ENCODE data around the gene SPTBN1.

Gene SPTBN1

GRCh38 chr2:54455563-54456361, at the start of gene SPTBN1:
TSS of gene SPTBN1 (plus strand) at chr2:54456327. CDS start at chr2:54526419, 70,092 bp downstream.
- DNase-seq = peak; percentile 73

GRCh38 chr2:54407693-54408092, 48.4 kb upstream of the SPTBN1 start:
- no peak for DNase-seq

DNA sequence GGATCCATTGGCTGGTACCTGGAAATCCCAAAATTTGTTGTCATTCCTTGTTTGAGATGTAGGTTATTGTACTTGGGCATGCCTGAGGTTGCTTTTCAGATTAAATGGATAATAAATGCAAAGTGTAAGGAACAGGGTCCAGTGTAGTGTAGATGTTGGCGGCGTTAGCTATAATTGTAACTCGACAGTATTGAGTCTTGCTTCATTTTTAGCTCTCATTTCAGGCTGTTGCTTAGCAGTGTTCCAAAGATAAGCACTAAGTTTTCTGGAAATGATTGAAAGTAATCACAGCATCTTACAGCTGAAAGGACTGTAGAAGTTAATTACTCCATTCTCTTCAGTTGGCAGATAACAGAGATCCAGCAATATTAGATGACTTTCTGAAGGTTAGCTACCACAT, 47.8 kb upstream of the SPTBN1 start:
- no peak for DNase-seq

DNA sequence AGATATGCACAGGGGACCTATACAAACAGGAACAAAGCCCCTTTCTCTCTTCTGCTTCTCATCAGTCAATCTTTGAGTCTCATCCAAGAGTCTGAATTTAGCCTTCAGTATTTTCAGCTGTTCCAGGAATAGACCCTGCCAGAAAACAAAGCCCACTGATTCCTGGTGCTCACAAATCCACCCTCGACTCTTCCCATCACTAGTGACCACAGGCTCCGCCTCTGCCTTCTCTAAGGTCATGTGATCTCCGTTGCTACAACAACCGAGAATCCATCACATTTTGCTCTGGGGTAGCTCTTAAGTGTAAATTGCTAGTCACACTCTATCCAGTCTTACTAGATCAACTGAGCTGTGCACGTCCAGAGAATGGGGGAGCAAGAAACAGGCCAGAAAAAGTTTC, 46.4 kb upstream of the SPTBN1 start:
- no peak for DNase-seq

DNA sequence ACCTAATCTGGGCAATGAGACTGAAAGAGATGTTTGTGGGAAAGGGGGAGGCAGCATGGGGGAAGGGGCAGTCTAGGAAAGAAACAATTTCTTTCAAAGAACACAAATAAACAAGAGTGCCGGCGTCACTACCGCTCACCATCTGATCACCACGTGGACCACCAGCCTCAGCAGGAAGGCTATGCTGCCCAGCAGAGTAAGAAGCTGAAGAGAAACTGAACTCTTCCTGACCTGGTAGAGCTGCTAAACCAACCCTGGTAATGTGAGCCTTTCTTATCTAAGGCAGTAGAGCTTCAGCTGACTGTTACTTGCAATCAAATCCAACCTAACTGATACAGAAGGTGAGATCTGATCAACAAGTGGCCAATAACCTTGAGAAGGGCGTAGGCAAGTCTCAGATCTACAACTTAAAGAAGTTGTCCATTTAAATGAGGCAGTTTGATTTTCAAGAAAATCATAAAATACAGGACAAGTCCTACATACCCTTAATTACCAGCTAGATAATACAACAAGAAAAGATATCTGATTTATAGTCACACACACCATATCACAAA, 44.2 kb upstream of the SPTBN1 start:
- no peak for DNase-seq

DNA sequence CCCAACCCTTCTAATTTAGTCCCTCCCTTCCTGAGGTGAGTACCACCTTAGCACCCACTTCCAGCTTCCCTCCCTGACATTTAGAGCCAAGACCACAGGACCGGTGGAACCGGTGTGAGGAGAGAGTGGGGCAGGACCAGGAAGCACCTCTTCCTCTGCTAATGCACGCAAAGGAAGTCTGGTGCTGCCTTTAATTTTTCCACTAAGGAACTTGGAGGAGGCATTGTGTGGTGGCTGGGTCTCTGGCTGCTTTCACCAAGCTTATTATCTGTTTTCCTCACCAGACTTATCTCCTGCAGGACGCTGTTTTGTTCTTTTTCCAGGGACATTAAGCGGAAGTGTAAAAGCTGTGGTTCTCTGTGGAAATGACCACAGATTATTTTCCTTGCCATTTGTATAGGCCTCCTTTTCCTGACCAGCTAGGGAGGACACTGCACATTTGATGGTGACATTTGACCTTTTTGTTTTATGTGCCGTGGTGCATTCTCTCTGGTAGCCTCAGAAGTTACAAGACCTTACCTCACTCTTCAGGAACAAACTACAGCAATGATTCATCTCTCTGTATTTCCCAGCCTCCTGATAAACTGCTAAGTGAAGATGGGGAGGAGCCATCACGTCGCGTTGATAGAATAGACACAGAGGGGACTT, 39.8 kb upstream of the SPTBN1 start:
- DNase-seq = no peak

- no peak for DNase-seq
Observed at GRCh38 chr2:54416938-54417337, 39.2 kb upstream of the SPTBN1 start.

DNA sequence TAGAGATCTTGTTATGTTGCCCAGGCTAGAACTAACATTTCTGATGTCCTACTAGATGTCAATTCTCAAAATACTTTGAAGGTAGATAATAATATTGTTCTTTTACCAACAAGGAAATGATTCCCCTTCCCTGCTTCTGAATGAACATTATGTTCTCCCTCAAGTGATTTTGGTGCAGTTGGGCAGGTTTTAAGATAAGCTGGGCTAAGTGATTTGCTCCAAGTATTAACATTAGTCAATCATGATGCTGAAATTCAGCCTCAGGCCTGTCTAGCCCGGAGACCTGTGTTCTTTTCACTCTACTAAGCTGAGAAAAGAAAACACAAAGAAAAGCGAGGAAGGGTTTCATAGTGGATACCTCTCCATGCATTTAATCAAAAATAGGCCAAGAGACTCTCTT, 38.5 kb upstream of the SPTBN1 start:
- no peak for DNase-seq

DNA sequence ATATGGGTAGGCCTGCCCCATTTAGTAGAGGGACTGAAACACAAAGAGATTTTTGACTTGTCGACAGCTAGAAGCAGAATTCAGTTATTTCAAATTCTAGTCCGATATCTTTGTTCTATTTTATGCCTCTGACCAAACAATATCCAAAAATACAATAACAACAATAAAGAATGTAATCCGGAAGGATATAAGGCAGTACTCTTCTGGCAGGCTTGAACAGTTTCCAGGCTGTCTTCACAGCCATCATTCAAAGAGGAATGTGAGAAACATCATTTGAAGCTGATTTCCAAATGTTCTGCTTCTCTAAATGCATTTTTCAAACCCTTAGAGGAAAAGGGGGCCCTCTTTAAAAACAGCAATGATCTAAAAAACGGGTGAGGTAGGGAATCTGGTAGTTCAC, 36.7 kb upstream of the SPTBN1 start:
- DNase-seq = no peak

DNA sequence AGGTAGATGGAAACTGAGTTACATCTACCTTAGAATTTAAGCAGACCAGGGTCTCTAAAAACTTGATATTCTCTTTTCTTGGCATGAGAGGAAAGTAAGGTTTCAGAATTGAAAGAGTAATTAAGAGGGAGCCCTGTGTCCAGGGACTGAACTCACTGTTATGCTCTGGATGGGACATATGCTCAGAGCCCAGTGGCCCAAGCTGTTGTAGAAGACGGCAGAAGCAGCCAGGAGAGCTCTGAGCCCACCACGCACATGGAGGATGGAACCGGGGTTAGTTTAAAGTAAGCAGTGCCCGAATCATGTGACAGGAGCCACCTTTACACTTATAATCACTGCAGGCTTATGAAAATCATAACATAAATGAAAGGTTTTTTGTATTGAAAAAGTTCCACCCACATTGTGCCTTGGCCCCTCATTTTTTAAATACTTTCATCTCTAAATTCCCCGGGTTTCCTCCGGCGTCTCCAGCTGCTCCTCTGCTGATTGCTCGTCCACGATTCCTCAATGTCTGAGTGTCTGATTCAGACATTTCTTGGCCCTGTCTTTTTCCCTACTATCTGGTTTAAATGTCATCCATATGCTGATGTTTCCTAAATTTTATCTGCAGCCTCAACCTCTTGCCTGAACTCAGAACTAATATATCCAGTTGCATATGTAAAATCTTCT, 36.1 kb upstream of the SPTBN1 start:
- no peak for DNase-seq

GRCh38 chr2:54420524-54421172, 35.5 kb upstream of the SPTBN1 start:
- no peak for DNase-seq

DNA sequence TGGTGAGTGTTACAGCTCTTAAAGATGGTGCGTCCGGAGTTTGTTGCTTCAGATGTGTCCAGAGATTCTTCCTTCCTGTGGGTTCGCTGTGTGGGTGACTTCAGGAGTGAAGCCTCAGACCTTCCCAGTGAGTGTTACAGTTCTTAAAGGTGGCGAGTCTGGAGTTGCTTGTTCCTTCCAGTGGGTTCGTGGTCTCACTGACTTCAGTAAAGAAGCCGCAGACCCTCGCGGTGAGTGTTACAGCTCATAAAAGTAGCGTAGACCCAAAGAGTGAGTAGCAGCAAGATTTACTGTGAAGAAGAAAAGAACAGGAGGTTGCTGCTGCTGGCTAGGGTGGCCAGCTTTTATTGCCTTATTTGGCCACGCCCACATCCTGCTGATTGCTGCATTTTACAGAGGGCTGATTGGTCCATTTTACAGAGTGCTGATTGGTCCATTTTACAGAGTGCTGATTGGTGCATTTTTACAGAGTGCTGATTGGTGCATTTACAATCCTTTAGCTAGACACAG, 34.0 kb upstream of the SPTBN1 start:
- no peak for DNase-seq

DNA sequence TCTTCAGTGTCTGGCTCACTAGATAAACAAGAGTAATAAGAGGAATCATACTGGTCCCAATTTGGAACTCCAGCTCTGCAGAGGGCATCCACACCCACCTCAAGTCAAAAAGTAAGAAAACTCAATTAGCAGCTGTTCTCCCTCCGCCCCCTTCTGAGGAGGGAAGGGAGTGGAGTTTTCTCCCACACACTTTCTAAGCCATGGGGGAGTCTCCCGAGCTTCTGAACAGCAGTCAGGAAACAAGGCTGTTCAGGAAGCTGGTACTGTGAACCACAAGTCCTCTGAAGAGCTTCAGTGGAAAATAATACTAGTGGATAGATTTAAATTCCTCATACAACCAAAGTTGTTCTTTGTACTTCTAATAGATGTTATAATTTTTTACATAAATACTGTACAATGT, 32.9 kb upstream of the SPTBN1 start:
- DNase-seq = no peak

GRCh38 chr2:54424555-54425163, 31.5 kb upstream of the SPTBN1 start:
- DNase-seq = no peak

DNA sequence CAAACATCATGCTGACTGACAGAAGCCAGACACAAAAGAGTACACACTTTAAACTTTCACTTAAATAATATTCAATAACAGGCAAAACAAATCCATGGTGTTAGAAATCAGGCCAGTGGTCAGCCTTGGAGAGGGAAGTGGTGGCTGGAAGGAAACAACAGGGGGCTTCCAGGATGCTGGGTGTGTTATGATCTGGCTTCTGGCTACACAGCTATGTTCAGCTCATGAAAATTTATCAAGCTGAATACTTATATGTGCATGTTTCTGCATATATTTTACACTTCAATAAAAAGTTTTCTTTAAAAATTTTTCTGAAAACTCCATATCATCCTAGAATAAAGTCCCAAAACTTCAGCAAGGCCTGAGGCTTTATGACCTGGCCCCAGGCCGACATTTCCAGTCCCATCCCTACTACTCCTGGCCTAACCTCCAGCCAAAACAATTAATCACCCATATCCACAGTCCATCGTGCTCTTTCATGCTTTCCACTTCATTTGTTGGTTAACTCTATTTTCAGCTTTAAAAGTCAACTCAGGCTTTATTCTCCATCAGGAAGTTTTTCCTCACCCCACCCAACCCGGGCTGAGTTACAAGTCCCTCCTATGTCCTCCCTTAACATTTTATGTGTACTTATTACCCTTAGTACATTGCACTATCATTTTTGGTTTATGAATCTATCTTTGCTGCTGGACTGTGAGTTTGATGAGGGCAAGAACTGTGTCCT, 27.9 kb upstream of the SPTBN1 start:
- DNase-seq = no peak

- DNase-seq = no peak
Observed at GRCh38 chr2:54429054-54429453, 27.1 kb upstream of the SPTBN1 start.

DNA sequence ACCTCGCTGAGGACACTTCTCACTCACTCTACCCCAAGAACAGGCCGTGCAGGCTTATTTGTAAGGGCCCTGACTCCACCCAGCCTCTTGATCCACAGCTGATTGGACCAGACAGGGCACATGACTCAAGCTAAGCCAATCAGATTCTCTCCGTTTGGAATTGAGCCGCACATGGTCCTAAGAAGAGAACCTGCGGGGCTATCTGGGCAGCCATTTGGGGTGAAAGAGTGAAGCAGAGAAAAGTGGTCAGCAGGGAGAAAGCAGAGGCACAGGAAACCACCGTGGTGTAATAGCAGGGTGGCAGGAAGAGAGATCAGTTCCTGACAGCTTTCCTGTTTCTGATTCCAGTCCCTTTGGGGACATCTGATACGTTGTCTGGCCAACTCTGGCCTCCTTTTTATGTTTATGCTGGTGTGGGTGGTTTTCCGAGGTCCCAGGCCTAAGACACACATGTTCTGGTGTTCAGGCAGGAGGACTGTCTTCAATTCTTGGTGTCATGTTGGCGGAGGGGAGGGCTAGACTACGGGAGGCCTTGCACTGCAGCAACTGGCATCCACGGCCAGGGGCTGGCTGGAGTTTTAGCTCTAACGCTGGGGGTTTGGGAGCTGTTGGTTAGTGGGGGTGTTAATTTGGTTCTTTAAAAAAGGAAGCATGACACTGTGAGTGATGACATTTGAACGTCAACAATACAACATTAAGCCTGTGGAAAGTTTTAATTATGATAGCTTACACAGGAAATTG, 26.1 kb upstream of the SPTBN1 start:
- no peak for DNase-seq

DNA sequence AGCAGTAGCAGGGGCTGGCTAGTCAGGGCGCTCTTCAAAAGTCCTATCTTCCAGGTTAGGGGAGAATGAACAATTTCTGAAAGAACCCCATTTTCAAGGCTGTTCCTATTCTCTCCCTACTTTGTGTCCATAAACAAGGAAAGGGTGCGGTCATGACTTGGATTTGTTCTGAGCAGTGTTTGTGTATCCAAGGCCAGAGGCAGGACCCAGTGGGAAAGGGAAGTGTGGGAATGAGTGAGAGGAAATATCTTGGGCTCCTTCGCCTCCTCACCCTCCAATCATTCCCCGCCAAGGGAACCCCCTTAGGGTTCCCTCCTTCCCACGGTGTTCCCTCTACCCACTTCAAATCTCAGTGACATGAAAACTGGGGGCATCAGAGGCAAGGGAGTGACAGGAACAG, 25.5 kb upstream of the SPTBN1 start:
- DNase-seq = no peak

DNA sequence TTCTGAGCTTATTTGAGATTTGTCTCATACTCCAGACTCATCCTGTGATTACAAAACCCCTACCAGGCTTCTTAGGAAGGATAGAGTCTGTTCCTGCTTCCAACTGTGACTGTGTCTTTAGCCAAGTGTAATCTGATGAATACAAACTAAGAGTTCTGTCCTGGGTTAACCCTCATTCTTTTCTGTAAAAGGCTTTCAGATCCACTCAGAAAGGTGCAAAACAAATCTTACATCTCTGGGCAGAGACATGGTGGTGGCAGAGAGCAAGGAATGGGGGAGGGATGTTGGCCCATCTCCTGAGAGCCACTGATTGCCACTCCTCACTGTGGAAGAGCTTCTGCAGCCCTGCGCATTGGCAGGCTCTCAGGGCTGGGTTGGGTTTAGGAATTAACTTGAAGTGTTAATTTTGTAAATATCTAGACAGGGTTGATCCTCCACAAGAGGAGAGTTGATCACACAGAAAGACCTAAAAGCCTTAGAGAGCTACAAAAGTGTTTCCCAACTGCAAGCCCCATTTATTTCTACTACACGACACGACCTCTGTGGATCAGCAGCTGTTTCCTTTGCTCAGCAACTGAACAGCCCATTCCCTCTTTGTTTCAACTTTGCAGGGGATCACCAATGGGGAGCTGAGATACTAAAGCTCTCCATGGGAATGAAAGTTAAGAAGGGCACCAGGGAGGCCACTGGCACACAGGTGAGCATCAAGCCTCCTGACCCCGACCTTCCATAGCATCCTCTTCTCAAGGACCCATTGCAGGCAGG, 23.7 kb upstream of the SPTBN1 start:
- no peak for DNase-seq

DNA sequence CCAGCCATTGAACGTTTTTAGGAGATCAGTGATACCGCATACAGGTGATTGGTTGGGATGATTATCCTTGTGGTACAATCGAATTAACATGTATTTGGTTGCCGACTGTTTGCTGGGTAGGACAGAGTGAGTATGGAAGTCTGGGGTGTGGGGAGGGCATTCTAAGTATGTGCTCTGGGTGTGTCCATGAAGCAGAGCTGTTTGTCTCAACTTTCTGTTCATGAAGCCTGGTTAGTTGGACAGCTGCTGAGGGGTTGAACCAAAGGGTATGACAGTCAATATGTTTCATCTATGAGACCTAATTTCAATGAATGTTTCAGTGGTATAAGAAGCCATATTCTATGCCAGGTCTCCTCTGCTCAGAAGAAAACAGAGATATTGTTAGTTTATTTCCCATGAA, 21.9 kb upstream of the SPTBN1 start:
- no peak for DNase-seq

Data from NCI-H1105 (cell line).